ENCODE data around the gene NEK11.
A peak's percentile ranks its signal among the peaks of the same experiment; 100 is the strongest.

NEK11 gene

DNA sequence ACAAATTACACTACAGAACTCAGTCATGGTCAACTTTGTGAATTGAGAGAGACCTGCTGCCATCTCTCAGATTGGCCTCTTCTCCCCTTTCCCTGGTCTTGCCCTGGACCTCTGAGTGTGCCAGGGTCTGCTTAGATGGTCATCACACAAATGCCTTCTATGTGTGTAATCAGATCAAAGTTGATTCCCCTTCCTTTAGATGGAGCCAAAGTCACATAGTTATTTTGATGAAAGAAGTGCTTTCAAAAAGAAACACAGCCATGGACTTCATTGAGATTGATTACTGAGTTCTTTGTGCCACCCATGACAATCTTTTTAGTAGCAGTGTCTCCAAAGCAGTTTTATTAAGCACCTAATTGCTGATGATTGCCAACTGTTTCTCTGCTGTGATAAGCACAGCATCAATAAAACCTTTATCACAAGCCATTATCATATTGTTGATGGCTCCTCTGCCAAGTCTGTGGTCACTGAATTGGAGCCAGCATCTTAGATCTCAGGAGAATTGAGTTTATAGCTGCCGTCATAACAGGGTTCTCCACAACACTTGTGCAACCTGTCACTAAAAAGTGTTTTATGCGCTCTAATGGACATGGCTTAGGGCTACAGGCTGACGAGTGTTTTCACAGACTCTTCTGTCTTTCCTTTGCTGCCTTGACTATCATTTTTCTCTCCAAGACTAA is 205.2 kb downstream of the NEK11 start:
- DNase-seq, result peak; percentile 13

DNA sequence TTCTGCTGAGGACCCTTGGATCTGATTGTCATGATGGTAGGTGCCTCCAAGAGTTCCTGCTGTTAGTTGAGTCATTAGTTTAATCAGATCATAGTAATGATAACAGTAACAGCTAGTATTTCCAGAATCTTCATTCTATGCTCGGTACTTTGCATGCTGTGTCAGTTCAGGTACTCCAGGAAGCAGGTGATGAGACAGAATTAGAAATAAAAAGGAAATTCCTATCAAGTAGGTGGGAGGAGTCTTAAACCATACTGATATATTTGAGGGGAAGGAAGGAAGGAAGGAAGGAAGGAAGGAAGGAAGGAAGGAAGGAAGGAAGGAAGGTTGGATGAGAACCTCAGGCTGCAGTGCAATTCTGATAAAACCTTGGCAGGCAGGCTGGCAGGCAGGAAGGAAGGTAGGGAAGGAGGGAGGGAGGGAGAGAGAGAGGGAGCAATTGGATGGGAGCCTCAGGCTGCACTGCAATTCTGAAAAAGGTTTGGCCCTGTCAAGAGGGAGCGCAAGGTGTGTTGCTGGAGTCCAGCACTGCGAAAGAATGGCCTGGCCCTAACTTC is 206.1 kb downstream of the NEK11 start:
- no peak for DNase-seq

DNA sequence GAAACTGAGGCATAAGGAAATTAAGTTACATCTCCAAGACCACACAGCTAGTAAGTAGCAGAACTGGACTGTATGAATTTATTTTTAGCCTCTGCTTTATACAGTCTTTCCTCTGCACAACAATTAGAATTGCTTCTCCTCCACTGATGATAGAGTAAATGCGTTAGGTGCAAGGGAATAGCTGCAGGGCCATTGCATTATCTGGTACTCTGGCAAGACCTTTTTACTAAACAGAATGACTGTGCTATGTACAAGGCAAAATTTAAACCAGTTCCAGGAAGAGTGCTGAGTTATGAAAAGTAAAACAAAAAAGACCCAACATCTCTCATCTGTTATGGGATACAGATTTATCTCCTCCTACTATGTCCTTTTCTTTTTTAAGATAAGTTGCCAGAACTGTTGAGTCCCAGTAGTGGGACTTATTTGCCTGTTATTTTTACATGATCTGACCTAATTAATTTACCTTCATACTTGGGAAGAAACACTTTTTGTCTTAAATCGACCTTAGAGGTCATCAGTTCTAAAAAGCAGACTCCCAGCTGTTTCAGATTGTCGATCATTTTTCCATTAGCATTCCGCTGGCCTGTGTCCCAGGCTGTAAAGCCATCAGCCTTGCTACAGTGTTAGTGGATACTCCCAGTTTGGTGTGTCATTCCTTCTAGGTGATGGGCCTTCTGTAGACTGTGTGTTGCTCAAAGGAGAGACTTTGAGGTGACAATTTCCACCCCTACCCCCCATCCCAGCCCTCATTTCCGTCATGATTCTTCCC is 207.4 kb downstream of the NEK11 start:
- DNase-seq, result no peak

- no peak for DNase-seq
Measured at GRCh38 chr3:131236421-131236820, 209.7 kb downstream of the NEK11 start.

GRCh38 chr3:131238496-131238895 is 211.8 kb downstream of the NEK11 start:
- no peak for DNase-seq

DNA sequence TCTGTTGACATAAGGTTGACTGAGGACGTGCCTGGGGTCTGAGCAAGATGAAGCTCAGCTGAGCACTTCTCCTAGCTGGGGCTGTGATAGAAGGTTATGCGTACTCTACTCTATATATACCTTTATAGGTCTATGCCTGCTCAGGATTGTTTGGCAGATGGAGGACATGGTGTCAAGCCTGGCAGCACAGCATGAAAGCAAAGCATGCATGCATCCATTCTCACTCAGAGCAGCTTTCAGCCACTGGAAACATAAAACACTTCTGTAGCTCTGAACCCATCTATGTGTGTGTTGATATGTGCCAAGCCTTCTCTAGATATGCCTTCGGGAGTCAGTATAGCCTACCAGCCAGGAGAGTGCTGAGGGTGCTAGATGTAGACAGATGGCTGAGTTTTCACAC is 212.6 kb downstream of the NEK11 start:
- DNase-seq, result no peak

- no peak for DNase-seq
Measured at GRCh38 chr3:131242201-131242600, 215.5 kb downstream of the NEK11 start.

DNA sequence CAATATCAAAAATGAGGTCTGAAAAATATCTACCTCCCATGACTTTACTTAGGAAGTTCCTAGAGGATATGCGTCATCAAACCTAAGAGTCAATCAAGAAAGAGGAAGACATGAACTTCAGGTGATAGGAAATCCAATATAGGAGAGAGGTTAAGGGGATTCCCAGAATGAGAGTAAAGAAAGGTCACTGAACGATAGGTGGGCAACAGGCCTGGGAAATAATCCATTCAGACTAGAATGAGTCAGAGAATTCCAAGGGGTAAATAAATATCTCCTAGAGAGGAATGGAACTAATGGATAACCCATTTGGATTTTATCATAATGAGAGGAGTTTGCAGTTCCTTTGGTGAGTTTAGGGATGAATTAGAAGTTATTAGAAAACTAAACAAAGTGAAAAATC is 223.8 kb downstream of the NEK11 start:
- no peak for DNase-seq

DNA sequence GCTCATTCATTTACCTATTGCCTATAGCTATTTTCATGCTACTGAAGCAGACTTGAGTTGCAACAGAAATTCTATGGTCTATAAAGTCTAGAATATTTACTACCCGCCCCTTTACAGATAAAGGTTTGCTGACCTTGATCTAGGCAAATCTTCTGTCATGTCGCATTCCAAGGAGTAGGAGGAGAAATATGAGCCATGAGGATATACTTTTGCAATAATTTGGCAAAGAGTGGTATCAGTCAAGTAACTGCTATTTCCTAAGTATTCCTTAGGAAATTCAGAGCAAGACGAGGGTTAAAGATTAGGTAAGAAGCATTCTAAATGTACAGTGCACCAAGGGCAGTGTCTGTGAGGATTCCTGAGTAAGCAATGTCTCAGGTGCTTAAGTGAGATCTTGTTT is 233.8 kb downstream of the NEK11 start:
- no peak for DNase-seq

DNA sequence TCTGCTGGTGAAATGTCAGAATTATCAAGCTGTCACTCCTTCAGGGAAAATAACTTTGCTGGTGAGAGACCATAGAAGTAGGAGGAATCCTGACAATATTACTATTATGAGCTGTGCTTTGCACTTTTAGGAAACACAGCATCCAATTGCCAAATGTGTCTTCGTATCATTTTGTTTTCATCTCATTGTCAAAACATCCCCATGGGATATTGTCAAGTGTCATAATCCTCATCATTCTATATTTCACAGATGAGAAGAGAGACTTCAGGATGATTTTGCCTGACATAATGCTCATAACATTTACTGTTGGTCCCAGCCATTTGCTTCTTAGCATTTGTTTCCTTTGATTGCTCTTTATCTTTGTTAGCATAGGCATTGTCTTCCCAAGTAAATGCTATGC is 234.4 kb downstream of the NEK11 start:
- no peak for DNase-seq

- DNase-seq, result no peak
Measured at GRCh38 chr3:131275556-131275955, 248.9 kb downstream of the NEK11 start.

- no peak for DNase-seq
Measured at GRCh38 chr3:131277836-131278497, 251.3 kb downstream of the NEK11 start.

DNA sequence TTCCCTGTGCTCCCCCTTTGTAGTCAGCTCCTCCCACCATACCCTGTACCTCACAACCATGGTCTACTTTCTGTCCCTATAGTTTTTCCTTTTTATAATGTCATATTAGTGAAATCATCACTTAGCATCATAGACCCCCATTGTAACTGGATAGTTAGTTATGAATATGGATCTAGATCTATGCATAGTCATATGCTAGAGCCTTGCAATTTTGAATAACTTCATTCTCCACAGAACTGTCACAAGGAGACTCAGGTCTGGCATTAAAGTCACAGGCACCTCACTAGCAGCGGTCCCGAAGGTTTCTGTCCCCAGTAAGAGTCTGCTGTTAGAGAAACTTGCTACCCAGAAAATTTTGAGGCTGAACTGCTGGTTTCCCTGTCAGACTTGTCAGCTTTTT is 252.9 kb downstream of the NEK11 start:
- no peak for DNase-seq

GRCh38 chr3:131282379-131282778 is 255.7 kb downstream of the NEK11 start:
- DNase-seq, result no peak

- DNase-seq, result no peak
Measured at GRCh38 chr3:131282967-131283366, 256.3 kb downstream of the NEK11 start.

- DNase-seq, result no peak
Measured at GRCh38 chr3:131283862-131284261, 257.2 kb downstream of the NEK11 start.

- DNase-seq, result no peak
Measured at GRCh38 chr3:131284302-131284701, 257.6 kb downstream of the NEK11 start.

DNA sequence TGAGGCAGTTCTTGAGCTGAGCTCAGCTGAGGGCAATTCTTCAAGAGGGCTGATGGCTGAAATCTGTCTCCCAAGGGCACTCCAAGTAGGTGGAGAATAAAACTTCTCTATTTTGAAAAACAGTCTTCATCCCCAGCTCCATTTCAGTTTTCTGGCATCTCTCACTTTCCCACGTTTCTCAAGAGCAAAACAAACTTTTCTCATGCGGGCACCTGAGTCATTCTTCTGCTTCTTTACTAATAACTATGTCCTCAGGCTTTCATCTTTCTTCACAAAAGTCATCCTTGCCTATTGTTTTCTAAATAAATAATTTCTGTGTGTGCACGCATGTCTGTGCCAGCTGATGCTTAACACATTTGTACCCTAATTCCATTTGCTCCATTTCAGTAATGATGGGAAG is 258.8 kb downstream of the NEK11 start:
- DNase-seq, result no peak

DNA sequence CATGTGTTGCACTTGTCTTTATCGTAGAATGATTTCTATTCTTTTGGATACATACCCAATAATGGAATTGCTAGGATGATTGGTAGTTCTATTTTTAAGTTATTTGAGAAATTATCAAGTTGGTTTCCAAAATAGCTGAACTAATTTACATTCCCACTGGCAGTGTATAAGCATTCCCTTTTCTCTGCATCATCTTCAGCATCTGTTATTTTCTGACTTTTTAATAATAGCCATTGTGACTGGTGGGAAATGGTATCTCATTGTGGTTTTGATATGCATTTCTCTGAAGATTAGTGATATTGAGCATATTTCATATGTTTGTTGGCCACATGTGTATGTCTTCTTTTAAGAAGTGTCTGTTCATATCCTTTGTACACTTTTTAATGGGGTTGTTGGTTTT is 273.2 kb downstream of the NEK11 start:
- DNase-seq, result no peak

- DNase-seq, result no peak
Measured at GRCh38 chr3:131303848-131304247, 277.2 kb downstream of the NEK11 start.

DNA sequence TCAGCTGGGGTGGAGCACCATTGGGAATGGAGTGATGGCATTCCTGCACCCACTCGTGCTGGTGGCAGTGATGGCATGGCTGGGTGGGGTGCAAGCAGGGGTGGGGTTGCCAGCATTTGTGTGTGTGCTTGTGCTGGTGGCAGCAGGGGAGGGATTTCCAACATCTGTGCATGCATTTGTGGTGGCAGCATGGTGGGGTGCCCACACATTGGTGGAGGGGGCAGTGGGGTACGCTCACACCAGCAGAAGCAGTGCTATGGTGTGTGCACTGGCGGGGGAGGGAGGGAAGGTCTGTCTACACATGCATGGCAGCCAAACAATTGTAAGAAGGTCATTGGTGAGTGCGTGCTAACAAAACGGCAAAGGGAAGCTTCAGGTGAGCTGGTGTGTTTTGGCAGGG is 278.2 kb downstream of the NEK11 start:
- no peak for DNase-seq

DNA sequence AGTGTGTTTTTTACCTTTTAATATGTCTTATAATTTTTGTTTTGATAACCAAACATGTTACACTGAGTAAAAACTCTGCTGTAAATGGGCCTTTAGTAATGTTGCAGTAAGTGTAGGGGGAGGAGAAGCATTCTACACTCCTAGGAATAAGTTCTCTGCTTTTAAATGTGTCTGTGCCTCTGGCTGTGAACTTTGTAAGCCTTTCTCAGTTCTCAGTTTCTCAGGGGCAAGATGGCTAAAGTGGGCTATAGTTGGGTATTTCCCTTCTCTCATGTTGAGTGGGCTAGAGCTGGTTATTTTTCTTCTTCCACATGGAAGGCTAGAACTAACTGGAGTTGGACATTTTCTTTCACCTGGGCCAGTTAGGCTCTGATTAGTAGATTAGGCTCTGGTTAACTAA is 279.6 kb downstream of the NEK11 start:
- no peak for DNase-seq

GRCh38 chr3:131314318-131314717 is 287.6 kb downstream of the NEK11 start:
- DNase-seq, result no peak

DNA sequence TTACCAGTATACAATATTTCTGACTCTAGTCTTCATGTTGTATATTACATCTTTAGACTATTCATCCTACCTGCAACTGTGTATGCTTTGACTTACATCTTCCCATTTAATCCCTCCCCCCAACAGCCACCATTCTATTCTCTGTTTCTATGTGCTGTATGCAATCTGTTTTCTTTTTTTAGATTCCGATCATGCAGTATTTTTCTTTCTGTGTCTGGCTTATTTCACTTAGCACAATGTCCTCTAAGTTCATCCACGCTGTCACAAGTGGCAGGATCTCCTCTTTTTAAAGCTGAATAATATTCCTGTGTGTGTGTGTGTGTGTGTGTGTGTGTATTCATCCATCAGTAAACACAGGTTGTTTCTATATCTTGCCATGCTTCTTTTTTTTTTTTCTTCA is 288.5 kb downstream of the NEK11 start:
- no peak for DNase-seq

All from hematopoietic multipotent progenitor cell treated with erythropoietin and hydrocortisone succinate and interleukin-3 and kit ligand, for 6 days (in vitro differentiated cells).